H1 (cell line): ENCODE data around the gene KATNBL1.

Source experiments
- ASH2L ChIP-seq: fragments of 200-600, 300-600 bp; sonication (generic); IDR thresholded peaks from one replicate; pipeline ENCODE4 v1.7.1; 2017; ENCODE audit warnings: low read length
- CTCF ChIP-seq, 3 experiments: IDR thresholded peaks; 1 replicate in 2 of 3; 2 replicates in 1 of 3; pipeline versions ENCODE4 v1.5.1 to v1.6.1; 2011; ENCODE audit warnings: low read length in 3 of 3, mild to moderate bottlenecking in 3 of 3, inconsistent platforms in 2 of 3, low read depth in 1 of 3, moderate library complexity in 1 of 3; ENCODE audit not compliant: insufficient read depth in 1 of 3; ENCODE audit errors: control extremely low read depth in 1 of 3
- EZH2 ChIP-seq: fragments of 200-600 bp; sonication (generic); IDR thresholded peaks from 2 replicates; pipeline ENCODE4 v1.7.1; 2012; ENCODE audit warnings: low read depth, mild to moderate bottlenecking, moderate library complexity, low read length, inconsistent platforms; ENCODE audit not compliant: severe bottlenecking
- GABPA ChIP-seq: IDR thresholded peaks from 2 replicates; pipeline ENCODE4 v1.6.1; 2011; ENCODE audit warnings: mild to moderate bottlenecking, low read length, moderate library complexity, borderline replicate concordance; ENCODE audit not compliant: insufficient read depth
- PHF8 ChIP-seq: fragments of 200-600 bp; sonication (generic); conservative IDR thresholded peaks from 2 replicates; pipeline ENCODE4 v1.7.1; 2012; ENCODE audit warnings: low read depth, mild to moderate bottlenecking, inconsistent platforms, low read length, moderate library complexity
- POLR2A ChIP-seq, 2 experiments: IDR thresholded peaks; 1 replicate in 1 of 2; 2 replicates in 1 of 2; pipeline ENCODE4 v1.6.1; 2011; ENCODE audit warnings: low read depth in 2 of 2, low read length in 2 of 2, mild to moderate bottlenecking in 2 of 2; ENCODE audit errors: control extremely low read depth in 1 of 2
- RFX5 ChIP-seq: IDR thresholded peaks from 2 replicates; pipeline ENCODE4 v1.6.1; 2011; ENCODE audit warnings: low read depth, low read length, improper control_type of control experiment, borderline replicate concordance

- TF ChIP-seq EZH2 (no peak), PHF8 (no peak), RFX5 (no peak), CTCF (IDR thresholded peaks at IDR 0.05; ENCODE audit: control extremely low read depth in 1 of 3, insufficient read depth in 1 of 3, low read depth in 1 of 3, low read length in 3 of 3) (no peak), POLR2A (IDR thresholded peaks at IDR 0.05; ENCODE audit: control extremely low read depth in 1 of 2, low read depth in 2 of 2, low read length in 2 of 2) (no peak), GABPA (no peak), ASH2L (no peak)
These were observed 6.0 kb downstream of the KATNBL1 start for GRCh38 chr15:34203936-34204335.
